SK-N-SH treated with all-trans-retinoic acid at 6 μM for 48 hours (cell line): ENCODE measurements around the gene TLNRD1.

Experiments used
- BACH2 ChIP-seq: fragments of 250-450 bp; sonication (Bioruptor Pico); IDR thresholded peaks from 2 replicates; pipeline ENCODE4 v1.9.0; 2021; ENCODE audit warnings: mild to moderate bottlenecking, borderline replicate concordance
- PATZ1 ChIP-seq: fragments of 250-450 bp; sonication (Bioruptor Pico); IDR thresholded peaks from 2 replicates; pipeline ENCODE4 v1.8.0; 2020; ENCODE audit warnings: mild to moderate bottlenecking, moderate library complexity, borderline replicate concordance
- PPARA ChIP-seq: fragments of 250-450 bp; sonication (Bioruptor Pico); IDR thresholded peaks from 2 replicates; pipeline ENCODE4 v1.5.0; 2020; ENCODE audit warnings: mild to moderate bottlenecking, borderline replicate concordance
- ZNF565 ChIP-seq: fragments of 450-650 bp; formaldehyde crosslinking; conservative IDR thresholded peaks from 2 replicates; pipeline ENCODE4 v1.5.0; 2020; ENCODE audit warnings: low read depth, mild to moderate bottlenecking, moderate library complexity
- TF ChIP-seq, protein P1 (sequence below): fragments of 250-450 bp; sonication (Bioruptor Pico); IDR thresholded peaks from 2 replicates; pipeline ENCODE4 v1.5.1; 2020; ENCODE audit warnings: low read depth, mild to moderate bottlenecking, moderate library complexity

DNA sequence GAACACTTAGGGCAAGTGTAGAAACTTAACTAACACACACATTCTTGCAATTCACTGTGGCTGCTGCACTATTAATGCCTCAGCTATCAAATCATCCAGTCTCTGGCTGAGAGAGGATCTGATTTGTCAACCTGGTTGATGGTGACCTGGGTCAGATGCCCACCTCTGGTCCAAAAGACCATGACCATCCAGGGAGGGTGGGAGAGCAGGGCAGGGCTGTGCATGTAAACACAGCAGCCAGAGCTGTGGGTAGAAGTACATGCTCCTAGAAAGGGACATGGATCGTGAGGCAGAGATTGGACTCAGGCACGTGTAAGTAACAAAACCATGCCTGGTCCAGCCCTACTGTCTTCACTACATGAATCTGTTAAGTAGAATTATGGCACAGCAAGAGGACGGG lies 28.4 kb upstream of the TLNRD1 start:
- no peak for TF ChIP-seq PATZ1 (CRISPR knock-in tag)
- TF ChIP-seq, protein P1, sequence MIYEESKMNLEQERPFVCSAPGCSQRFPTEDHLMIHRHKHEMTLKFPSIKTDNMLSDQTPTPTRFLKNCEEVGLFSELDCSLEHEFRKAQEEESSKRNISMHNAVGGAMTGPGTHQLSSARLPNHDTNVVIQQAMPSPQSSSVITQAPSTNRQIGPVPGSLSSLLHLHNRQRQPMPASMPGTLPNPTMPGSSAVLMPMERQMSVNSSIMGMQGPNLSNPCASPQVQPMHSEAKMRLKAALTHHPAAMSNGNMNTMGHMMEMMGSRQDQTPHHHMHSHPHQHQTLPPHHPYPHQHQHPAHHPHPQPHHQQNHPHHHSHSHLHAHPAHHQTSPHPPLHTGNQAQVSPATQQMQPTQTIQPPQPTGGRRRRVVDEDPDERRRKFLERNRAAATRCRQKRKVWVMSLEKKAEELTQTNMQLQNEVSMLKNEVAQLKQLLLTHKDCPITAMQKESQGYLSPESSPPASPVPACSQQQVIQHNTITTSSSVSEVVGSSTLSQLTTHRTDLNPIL = no peak
- TF ChIP-seq PPARA (CRISPR knock-in tag) = no peak
- TF ChIP-seq BACH2 (CRISPR knock-in tag) = no peak
- no peak for TF ChIP-seq ZNF565 (CRISPR knock-in tag)
